ENCODE measurements around the gene CFAP299.

CFAP299 gene

DNA sequence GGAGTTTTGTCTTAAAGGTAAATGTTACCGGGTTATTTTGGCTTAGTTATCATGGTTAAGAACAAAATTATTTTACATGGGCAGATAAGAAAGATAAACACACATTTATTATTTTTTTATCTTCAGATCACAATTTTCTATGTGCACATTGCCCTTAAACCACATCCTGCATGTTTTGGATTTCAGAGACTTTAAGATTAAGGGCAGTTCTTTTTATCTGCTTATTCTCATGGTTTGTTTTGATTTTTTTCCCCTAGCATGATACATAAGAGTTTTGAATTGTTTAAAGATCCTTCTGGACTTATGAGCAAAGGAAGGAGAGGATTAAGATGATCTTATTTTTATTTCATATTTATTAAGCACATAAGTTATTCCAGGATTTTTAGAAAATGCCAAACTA, 504.9 kb downstream of the CFAP299 start:
- no peak for DNase-seq (ENCODE audit: low read depth)

DNA sequence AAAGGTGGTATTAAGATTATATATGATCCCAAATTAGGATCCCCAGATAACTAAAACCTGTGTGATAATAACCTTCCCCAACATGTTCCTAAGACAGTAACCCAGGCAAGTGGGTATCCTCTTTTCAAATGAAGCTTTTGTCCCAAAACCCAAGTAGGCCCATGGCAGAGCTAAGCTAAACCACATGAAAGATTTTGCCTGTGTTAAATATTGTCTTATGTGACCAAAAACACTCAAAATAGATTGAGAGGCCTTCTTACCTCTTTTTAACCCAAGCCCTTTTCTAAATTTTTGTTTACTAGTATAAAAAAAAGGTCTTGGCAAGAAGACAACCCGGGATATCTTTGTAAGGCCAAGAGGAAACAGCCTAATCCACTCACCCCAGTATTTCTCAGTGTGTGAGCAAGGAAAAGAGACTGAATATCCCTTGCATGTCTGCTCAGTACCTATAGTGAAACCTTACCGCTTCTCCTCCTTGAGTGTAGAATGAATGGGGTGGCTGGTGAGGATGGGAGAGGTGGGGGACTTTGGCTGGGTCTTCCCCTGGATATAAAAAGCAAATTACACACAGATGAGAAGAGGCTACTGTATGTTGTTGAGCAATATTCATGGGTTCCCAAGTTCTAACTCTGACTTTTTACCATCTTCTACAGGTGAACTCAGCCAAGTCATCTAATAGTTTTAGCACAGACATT, 506.2 kb downstream of the CFAP299 start:
- DNase-seq (ENCODE audit: low read depth) = no peak

- no peak for DNase-seq (ENCODE audit: low read depth)
These were observed 510.7 kb downstream of the CFAP299 start for GRCh38 chr4:80846210-80846609.

- no peak for DNase-seq (ENCODE audit: low read depth)
These were observed 516.5 kb downstream of the CFAP299 start for GRCh38 chr4:80852061-80852460.

GRCh38 chr4:80873571-80873970, 538.0 kb downstream of the CFAP299 start:
- DNase-seq (ENCODE audit: low read depth) = no peak

- no peak for DNase-seq (ENCODE audit: low read depth)
These were observed 539.4 kb downstream of the CFAP299 start for GRCh38 chr4:80874979-80875378.

DNA sequence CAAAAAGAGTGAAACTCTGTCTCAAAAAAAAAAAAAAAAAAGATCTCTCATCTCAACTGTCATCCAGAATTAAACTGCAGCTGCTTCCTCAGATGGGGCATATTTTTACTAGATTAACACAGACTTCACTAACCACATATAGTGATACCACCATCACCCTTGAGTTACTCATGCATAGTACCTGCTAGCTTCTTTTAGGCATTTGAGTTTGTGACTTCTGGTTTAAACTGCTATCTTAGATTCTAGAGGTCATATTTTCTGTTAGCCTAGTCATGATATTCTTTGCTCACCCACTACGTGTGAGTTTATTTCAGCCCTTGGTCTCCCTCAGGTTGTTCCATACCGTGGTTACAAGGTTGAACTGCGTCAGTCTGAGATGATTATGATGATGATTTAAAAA, 540.1 kb downstream of the CFAP299 start:
- DNase-seq (ENCODE audit: low read depth) = no peak

DNA sequence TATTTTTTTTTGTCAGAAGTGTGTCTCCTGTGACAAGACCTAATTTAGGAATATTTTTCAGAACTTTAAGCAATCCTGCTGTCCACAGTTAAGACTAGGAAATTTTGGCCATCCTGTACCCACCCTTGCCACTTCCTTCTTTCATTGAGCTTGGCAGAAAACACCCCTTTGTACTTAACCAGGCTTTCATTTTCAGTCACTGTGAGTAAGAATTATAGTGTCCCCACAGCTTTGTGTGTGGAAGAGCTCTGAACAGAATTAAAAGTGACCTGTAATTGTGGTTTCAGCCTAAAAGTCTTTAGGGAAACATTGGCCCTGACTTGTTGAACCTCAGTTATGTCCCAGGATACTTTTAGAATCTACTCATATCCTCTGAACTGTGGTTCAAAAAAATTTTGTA, 541.3 kb downstream of the CFAP299 start:
- no peak for DNase-seq (ENCODE audit: low read depth)

DNA sequence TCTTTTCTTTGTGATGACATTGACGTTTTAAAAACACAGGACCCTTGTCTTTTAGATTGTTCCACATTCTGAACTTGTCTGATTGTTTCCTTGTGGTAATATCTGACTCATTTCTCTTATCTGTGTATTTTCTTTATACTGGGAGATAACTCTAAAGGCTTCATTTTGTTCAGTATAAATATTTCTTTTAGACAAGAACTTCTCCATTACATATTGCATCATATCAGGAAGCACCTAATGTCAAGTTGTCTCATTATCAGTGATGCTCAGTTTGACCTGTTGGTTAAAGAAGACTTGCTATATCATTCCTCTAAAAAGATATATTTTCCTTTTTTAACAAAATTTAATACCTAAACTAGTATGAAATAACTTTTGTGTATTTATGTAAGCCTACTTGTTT, 542.7 kb downstream of the CFAP299 start:
- DNase-seq (ENCODE audit: low read depth) = no peak

DNA sequence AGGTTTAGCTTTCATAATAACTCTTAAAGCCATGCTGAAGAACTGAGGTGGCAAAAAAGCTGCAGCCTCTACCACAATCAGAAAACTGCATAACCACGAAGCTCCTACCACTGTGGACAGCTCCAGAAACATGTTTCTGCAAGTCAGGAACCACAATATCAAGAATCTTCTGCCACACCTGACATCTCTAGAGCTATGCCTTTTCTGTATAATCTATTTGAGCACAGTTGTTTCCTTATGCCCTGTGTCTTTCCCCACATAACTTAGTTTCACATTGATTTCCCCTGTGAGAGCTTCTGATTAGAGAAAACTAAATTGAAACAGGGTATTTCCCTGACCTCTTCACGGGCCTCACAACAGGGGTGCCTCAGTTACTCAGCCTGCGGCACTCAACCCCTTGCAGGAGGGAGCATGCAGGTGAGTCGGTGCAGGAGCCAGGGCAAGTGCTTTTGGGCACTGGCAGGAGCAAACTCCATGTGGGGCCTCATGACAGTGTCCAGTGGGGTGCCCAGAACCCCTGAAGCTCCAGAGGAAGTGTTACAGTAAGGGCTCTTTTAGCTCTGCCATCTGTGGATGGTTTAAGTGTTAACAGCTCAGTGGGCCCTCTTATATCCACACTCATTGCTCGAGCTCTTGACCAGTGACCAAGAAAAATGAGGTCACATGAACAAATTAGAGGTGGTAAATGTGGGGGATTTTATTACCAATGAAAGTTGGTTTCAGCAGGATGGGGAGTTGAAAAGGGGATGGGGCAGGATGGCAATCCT, 562.2 kb downstream of the CFAP299 start:
- DNase-seq (ENCODE audit: low read depth) = no peak

GRCh38 chr4:80900908-80901307, 565.4 kb downstream of the CFAP299 start:
- no peak for DNase-seq (ENCODE audit: low read depth)

- DNase-seq (ENCODE audit: low read depth) = no peak
These were observed 567.5 kb downstream of the CFAP299 start for GRCh38 chr4:80903020-80903419.

- no peak for DNase-seq (ENCODE audit: low read depth)
These were observed 574.4 kb downstream of the CFAP299 start for GRCh38 chr4:80909938-80910337.

- DNase-seq (ENCODE audit: low read depth) = no peak
These were observed 575.9 kb downstream of the CFAP299 start for GRCh38 chr4:80911458-80911857.

- DNase-seq (ENCODE audit: low read depth) = no peak
These were observed 576.8 kb downstream of the CFAP299 start for GRCh38 chr4:80912350-80912749.

DNA sequence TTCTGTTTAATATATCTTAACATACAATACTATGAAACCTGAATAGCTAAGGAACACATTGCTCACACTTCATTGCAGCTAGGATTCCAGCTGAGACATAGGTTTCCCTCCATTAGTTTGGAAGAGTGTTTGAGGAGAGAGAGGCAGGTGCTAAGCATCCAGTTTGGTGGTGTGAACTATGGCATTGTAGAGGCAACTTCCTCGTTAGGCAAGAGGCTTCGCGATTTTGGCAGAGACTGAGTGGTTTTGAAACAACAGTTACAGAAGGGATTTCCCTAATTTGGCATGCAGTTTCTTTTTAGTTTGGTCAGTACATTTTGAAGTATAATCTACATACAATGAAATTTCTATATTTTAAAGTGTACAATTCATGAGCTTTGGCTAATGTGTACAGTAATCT, 577.9 kb downstream of the CFAP299 start:
- DNase-seq (ENCODE audit: low read depth) = no peak

GRCh38 chr4:80916770-80917169, 581.2 kb downstream of the CFAP299 start:
- DNase-seq (ENCODE audit: low read depth) = no peak

- DNase-seq (ENCODE audit: low read depth) = no peak
These were observed 582.5 kb downstream of the CFAP299 start for GRCh38 chr4:80918004-80918403.

- DNase-seq (ENCODE audit: low read depth) = no peak
These were observed 585.9 kb downstream of the CFAP299 start for GRCh38 chr4:80921441-80921840.

DNA sequence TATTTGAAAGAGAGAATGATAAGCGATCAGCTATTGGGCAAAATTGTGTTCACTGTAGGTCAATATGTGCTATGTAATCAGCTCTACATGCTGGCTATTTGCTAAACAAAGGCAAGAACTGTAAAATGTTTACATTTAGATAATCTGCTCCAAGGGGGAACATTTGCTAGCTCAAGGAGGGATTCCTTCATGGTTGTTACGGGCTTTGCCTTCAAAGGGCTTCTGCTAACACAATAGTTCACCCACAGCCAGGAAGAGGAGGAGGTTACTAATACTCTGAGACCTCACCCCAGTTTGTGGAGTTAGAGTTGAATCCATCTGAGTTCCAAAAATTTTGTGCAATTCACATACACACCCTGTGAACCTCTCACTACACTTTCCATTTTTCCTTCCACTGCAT, 587.4 kb downstream of the CFAP299 start:
- no peak for DNase-seq (ENCODE audit: low read depth)

DNA sequence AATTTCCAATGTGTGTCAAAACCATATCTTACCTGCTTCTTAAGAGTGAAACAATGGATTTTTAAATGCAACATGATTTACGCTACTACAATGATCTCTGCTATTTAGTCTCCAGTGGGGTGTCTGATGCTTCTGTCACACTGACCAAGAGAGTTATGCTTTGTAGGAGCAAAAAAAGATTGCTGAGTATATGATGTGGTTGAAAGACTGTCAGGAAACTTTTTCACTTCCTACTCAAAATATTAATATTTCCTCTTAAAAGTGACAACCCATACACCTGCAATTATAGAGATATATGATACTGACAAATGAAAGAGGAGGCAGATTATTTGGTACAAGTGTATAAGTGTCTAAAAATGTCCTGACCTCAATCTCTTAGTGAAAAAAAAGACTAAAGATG, 589.8 kb downstream of the CFAP299 start:
- no peak for DNase-seq (ENCODE audit: low read depth)

GRCh38 chr4:80926446-80926845, 590.9 kb downstream of the CFAP299 start:
- DNase-seq (ENCODE audit: low read depth) = no peak

DNA sequence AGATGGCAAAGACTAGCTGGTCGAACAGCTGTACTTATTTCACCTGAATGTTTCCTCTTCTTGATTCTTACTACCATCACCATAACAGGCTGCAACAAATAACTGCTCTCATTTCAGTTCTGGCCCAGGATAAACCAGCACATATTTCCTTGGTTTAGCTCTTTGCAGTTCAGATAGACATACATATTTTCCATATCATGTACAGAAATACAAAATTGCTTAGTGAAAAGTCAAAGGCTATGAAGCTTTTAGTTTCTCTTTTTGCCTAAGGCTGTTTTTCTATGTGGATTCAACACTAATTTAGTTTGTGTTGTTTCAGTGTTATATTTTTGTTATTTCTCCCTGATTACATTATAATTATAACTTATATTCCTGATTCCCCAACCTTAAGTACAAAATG, 591.4 kb downstream of the CFAP299 start:
- DNase-seq (ENCODE audit: low read depth) = no peak

DNA sequence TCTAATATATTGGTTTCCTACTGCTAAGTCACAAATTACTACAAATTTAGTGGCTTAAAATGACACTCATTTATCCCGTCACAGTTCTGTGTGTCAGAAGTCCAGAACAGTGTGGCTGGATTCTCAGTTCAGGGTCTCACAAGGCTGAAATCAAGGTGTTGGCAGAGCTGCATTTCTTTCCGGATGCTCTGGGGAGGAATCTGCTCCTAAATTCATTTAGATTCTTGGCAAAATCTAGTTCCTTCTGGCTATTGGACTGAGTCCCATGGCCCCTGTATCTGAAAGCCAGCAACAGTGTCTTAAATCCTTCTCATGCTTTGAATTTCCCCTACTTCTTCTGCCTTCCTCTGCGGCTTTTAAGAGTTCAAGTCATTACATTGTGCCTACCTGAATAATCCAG, 591.9 kb downstream of the CFAP299 start:
- no peak for DNase-seq (ENCODE audit: low read depth)

Data from stimulated activated CD8-positive, alpha-beta memory T cell treated with anti-CD3 and anti-CD28 coated beads, Interleukin-15, amount 100 ng/mL, for 24 hours (primary cell).